HEK293 (cell line): ENCODE measurements around the gene SERPINC1.

Source experiments
- CTCF ChIA-PET: fragments of 350-600 bp; formaldehyde crosslinking; extraction: SDS; loops from one replicate; lab custom pipeline; 2021; ENCODE audit warnings: antibody characterized with exemption; lab: Yijun Ruan, JAX
- POLR2A ChIA-PET: fragments of 300-600 bp; formaldehyde crosslinking; extraction: SDS; loops from one replicate; lab custom pipeline; 2020; ENCODE audit warnings: antibody characterized with exemption, inconsistent platforms; lab: Yijun Ruan, JAX
- H3K27ac ChIP-seq: fragments of 200-500 bp; sonication (Bioruptor generic); 2 replicates; pipeline ENCODE4 v1.5.1; 2014; ENCODE audit warnings: low read depth, low read length, control low read depth, inconsistent platforms; ENCODE audit errors: extremely low read depth
- H3K36me3 ChIP-seq, 2 experiments: fragments of 200-500 bp in 1 of 2; sonication (Bioruptor generic) in 1 of 2; 1 replicate in 1 of 2; 2 replicates in 1 of 2; pipeline ENCODE4 v1.5.1; 2014 to 2017; ENCODE audit warnings: inconsistent platforms in 2 of 2, low read length in 2 of 2; ENCODE audit not compliant: control insufficient read depth in 2 of 2, insufficient read depth in 1 of 2
- H3K4me1 ChIP-seq: fragments of 200-500 bp; sonication (Bioruptor generic); 2 replicates; pipeline ENCODE4 v1.5.1; 2014; ENCODE audit warnings: mild to moderate bottlenecking, low read length, inconsistent platforms; ENCODE audit not compliant: control insufficient read depth, insufficient read depth
- H3K4me3 ChIP-seq: 2 replicates; pipeline ENCODE4 v1.5.1; 2011; ENCODE audit warnings: low read depth, mild to moderate bottlenecking, control low read depth, low read length, moderate library complexity
- H3K9me3 ChIP-seq: fragments of 200-500 bp; sonication (Bioruptor generic); 2 replicates; pipeline ENCODE4 v1.5.1; 2014; ENCODE audit warnings: low read depth, low read length, inconsistent platforms; ENCODE audit not compliant: control insufficient read depth, insufficient read depth
- BCL11A ChIP-seq: fragments of 450-650 bp; formaldehyde crosslinking; IDR thresholded peaks from 2 replicates; pipeline ENCODE4 v1.5.1; 2016; ENCODE audit warnings: low read depth, missing biosample characterization, missing genetic modification characterization
- BCL11B ChIP-seq: fragments of 450-650 bp; formaldehyde crosslinking; IDR thresholded peaks from 2 replicates; pipeline ENCODE4 v1.5.1; 2016; ENCODE audit warnings: low read depth, missing biosample characterization, missing genetic modification characterization
- GFI1B ChIP-seq: fragments of 450-650 bp; formaldehyde crosslinking; IDR thresholded peaks from 2 replicates; pipeline ENCODE4 v1.5.1; 2016; ENCODE audit warnings: missing biosample characterization, missing genetic modification characterization
- KLF8 ChIP-seq: fragments of 450-650 bp; formaldehyde crosslinking; IDR thresholded peaks from 2 replicates; pipeline ENCODE4 v1.5.1; 2016; ENCODE audit warnings: missing biosample characterization, missing genetic modification characterization
- TCF7L2 ChIP-seq: IDR thresholded peaks from 2 replicates; pipeline ENCODE4 v1.6.1; 2011; ENCODE audit warnings: low read depth, mild to moderate bottlenecking, inconsistent platforms, low read length, moderate library complexity, borderline replicate concordance
- ZNF157 ChIP-seq: fragments of 450-650 bp; formaldehyde crosslinking; IDR thresholded peaks from 2 replicates; pipeline ENCODE4 v1.5.1; 2016; ENCODE audit warnings: missing biosample characterization, missing genetic modification characterization
- ZNF202 ChIP-seq: fragments of 450-650 bp; formaldehyde crosslinking; IDR thresholded peaks from 2 replicates; pipeline ENCODE4 v1.5.1; 2016; ENCODE audit warnings: missing biosample characterization, missing genetic modification characterization, borderline replicate concordance
- ZNF211 ChIP-seq: fragments of 450-650 bp; formaldehyde crosslinking; IDR thresholded peaks from 2 replicates; pipeline ENCODE4 v1.5.1; 2016; ENCODE audit warnings: low read depth, missing biosample characterization, missing genetic modification characterization
- ZNF214 ChIP-seq: fragments of 450-650 bp; formaldehyde crosslinking; IDR thresholded peaks from 2 replicates; pipeline ENCODE4 v1.5.1; 2017; ENCODE audit warnings: missing biosample characterization, mild to moderate bottlenecking, missing genetic modification characterization, borderline replicate concordance
- ZNF292 ChIP-seq: fragments of 450-650 bp; formaldehyde crosslinking; IDR thresholded peaks from 2 replicates; pipeline ENCODE4 v1.5.1; 2016; ENCODE audit warnings: low read depth, missing biosample characterization, missing genetic modification characterization, borderline replicate concordance
- ZNF311 ChIP-seq: fragments of 450-650 bp; formaldehyde crosslinking; IDR thresholded peaks from 2 replicates; pipeline ENCODE4 v1.5.1; 2017; ENCODE audit warnings: missing biosample characterization, missing genetic modification characterization, borderline replicate concordance
- ZNF394 ChIP-seq: fragments of 450-650 bp; formaldehyde crosslinking; IDR thresholded peaks from 2 replicates; pipeline ENCODE4 v1.5.1; 2016; ENCODE audit warnings: missing biosample characterization, missing genetic modification characterization, mild to moderate bottlenecking, moderate library complexity, borderline replicate concordance
- ZNF404 ChIP-seq: fragments of 450-650 bp; formaldehyde crosslinking; IDR thresholded peaks from 2 replicates; pipeline ENCODE4 v1.5.1; 2017; ENCODE audit warnings: missing biosample characterization, missing genetic modification characterization
- ZNF48 ChIP-seq: fragments of 450-650 bp; formaldehyde crosslinking; IDR thresholded peaks from 2 replicates; pipeline ENCODE4 v1.5.1; 2016; ENCODE audit warnings: missing biosample characterization, missing genetic modification characterization
- ZNF501 ChIP-seq: fragments of 450-650 bp; formaldehyde crosslinking; IDR thresholded peaks from 2 replicates; pipeline ENCODE4 v1.5.1; 2016; ENCODE audit warnings: missing biosample characterization, missing genetic modification characterization
- ZNF521 ChIP-seq: fragments of 450-650 bp; formaldehyde crosslinking; IDR thresholded peaks from 2 replicates; pipeline ENCODE4 v1.5.1; 2017; ENCODE audit warnings: missing biosample characterization, mild to moderate bottlenecking, missing genetic modification characterization
- ZNF548 ChIP-seq: fragments of 450-650 bp; formaldehyde crosslinking; IDR thresholded peaks from 2 replicates; pipeline ENCODE4 v1.5.1; 2016; ENCODE audit warnings: missing biosample characterization, missing genetic modification characterization
- ZNF561 ChIP-seq: fragments of 450-650 bp; IDR thresholded peaks from 2 replicates; pipeline ENCODE4 v1.5.1; 2018; ENCODE audit warnings: missing biosample characterization, missing genetic modification characterization, borderline replicate concordance
- ZNF596 ChIP-seq: fragments of 450-650 bp; IDR thresholded peaks from 2 replicates; pipeline ENCODE4 v1.5.0; 2018; ENCODE audit warnings: missing biosample characterization, mild to moderate bottlenecking, missing genetic modification characterization, moderate library complexity
- ZNF658 ChIP-seq: fragments of 450-650 bp; formaldehyde crosslinking; IDR thresholded peaks from 2 replicates; pipeline ENCODE4; 2016; ENCODE audit warnings: missing biosample characterization, missing genetic modification characterization
- ZNF660 ChIP-seq: fragments of 450-650 bp; IDR thresholded peaks from 2 replicates; pipeline ENCODE4 v1.5.1; 2018; ENCODE audit warnings: missing biosample characterization, mild to moderate bottlenecking, missing genetic modification characterization
- ZNF704 ChIP-seq: fragments of 450-650 bp; formaldehyde crosslinking; IDR thresholded peaks from 2 replicates; pipeline ENCODE4 v1.5.1; 2016; ENCODE audit warnings: missing biosample characterization, missing genetic modification characterization
- ZNF747 ChIP-seq: fragments of 450-650 bp; formaldehyde crosslinking; IDR thresholded peaks from 2 replicates; pipeline ENCODE4 v1.5.1; 2016; ENCODE audit warnings: missing biosample characterization, missing genetic modification characterization
- ZNF792 ChIP-seq: fragments of 450-650 bp; formaldehyde crosslinking; IDR thresholded peaks from 2 replicates; pipeline ENCODE4 v1.5.1; 2016; ENCODE audit warnings: missing biosample characterization, missing genetic modification characterization
- ZNF830 ChIP-seq: fragments of 450-650 bp; IDR thresholded peaks from 2 replicates; pipeline ENCODE4 v1.5.0; 2018; ENCODE audit warnings: missing biosample characterization, missing genetic modification characterization, low read depth, mild to moderate bottlenecking, moderate library complexity
- TF ChIP-seq, protein P1 (sequence below): fragments of 450-650 bp; formaldehyde crosslinking; IDR thresholded peaks from 2 replicates; pipeline ENCODE4 v1.5.1; 2016; ENCODE audit warnings: missing biosample characterization, missing genetic modification characterization
- TF ChIP-seq, protein P2 (sequence below): fragments of 450-650 bp; formaldehyde crosslinking; IDR thresholded peaks from 2 replicates; pipeline ENCODE4 v1.5.1; 2017; ENCODE audit warnings: missing biosample characterization, missing genetic modification characterization

The SERPINC1 gene

DNA sequence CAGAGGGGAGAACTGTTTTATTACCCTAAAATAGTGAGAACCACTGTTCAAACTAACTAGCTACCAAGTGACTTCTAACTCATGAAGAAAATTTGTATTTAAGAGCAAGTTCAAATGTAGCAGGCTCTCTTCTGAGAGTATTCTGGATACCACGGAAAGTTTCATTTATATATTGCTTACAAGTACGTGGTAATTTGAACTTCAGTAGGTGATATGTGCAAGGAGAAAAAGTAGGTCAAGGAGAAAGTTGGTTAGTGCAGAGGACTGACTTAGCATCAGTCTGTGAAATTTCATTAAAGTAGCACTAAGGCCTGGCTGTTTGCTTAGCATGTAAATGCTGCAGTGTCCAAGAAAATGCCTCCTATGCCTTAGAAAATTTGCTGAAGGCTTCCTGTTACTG, 16.7 kb downstream of the SERPINC1 start:
- CTCF ChIA-PET: no interaction called here
- no peaks in the 10 kb centered on the region for H3K9me3 ChIP-seq
- POLR2A ChIA-PET: no interaction called here
- no peak overlapping the region for H3K27ac ChIP-seq
- no peak overlapping the region for H3K4me3 ChIP-seq
- TF ChIP-seq ZNF658 (tag by site-specific recombination) (no peak), TCF7L2 (no peak), ZNF404 (no peak)
- no peaks in the 10 kb centered on the region for H3K4me1 ChIP-seq
- no peaks in the 10 kb centered on the region for H3K36me3 ChIP-seq

- ChIA-PET POLR2A (no interaction called here), CTCF (interaction anchor here (0.7 kb wide), 1 partner anchor 84 kb away, joined by 4 read pairs; no protein-coding TSS in a partner anchor)
- no peaks in the 10 kb centered on the region for H3K4me1 ChIP-seq
- H3K36me3 ChIP-seq: peaks cover 0 to 2% of the 10 kb centered on the region in 2 experiments; a peak in 1 of 3 replicates
- no peaks in the 10 kb centered on the region for H3K9me3 ChIP-seq
- no peak overlapping the region for H3K27ac ChIP-seq
- H3K4me3 ChIP-seq: no peak overlapping the region
- TF ChIP-seq ZNF596 (no peak), ZNF292 (tag by site-specific recombination) (no peak), ZNF704 (tag by site-specific recombination) (no peak), ZNF747 (tag by site-specific recombination) (no peak), ZNF830 (tag by site-specific recombination) (no peak), ZNF501 (tag by site-specific recombination) (no peak), ZNF394 (no peak), ZNF561 (tag by site-specific recombination) (no peak)
- TF ChIP-seq, protein P1, sequence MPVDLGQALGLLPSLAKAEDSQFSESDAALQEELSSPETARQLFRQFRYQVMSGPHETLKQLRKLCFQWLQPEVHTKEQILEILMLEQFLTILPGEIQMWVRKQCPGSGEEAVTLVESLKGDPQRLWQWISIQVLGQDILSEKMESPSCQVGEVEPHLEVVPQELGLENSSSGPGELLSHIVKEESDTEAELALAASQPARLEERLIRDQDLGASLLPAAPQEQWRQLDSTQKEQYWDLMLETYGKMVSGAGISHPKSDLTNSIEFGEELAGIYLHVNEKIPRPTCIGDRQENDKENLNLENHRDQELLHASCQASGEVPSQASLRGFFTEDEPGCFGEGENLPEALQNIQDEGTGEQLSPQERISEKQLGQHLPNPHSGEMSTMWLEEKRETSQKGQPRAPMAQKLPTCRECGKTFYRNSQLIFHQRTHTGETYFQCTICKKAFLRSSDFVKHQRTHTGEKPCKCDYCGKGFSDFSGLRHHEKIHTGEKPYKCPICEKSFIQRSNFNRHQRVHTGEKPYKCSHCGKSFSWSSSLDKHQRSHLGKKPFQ (tag by site-specific recombination): no peak
These were observed 22.9 kb downstream of the SERPINC1 start for GRCh38 chr1:173894189-173894588.

DNA sequence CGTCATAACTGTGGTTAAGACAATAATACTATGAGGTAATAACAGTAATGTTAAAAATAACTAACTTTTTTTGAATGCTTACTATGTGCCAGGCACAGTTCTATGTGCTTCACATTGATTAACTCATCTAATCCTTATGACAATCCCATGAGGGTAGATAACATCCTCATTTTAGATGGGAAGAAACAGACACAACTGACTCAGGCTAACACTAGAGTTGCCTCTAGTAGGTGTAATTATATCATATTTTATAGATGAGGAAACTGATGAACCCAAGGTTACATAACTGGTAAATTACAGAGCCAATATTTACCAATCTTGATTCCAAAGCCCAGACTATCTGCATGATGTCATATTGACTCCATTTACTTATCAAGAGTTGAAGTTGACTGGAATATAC, 23.5 kb downstream of the SERPINC1 start:
- Histone ChIP-seq H3K4me3 (no peak overlapping the region), H3K36me3 (peaks cover 0 to 3% of the 10 kb centered on the region in 2 experiments; a peak in 1 of 3 replicates), H3K4me1 (no peaks in the 10 kb centered on the region), H3K27ac (no peak overlapping the region), H3K9me3 (no peaks in the 10 kb centered on the region)
- no peak for TF ChIP-seq ZNF214
- TF ChIP-seq GFI1B (tag by site-specific recombination): no peak
- TF ChIP-seq ZNF548 (tag by site-specific recombination): no peak
- ChIA-PET POLR2A (no interaction called here), CTCF (no interaction called here)

DNA sequence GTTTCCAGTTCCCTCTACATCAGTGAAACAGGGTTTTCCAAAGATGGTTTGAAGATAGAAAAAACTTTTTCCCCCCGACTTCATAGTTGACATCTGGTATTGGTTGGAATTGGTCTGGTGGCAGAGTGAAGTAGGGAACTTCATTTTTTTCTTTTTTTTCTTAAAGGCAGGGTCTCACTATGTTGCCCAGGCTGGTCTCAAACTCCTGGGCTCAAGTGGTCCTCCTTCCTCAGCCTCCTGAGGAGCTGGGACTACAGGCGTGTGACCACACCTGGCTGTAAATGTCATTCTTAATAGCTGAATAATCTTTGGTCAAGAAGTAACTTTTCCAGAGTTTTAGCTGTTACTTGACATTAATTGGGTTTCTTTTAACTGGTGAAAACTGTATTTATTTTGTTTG, 27.2 kb downstream of the SERPINC1 start:
- Histone ChIP-seq H3K27ac (no peak overlapping the region), H3K36me3 (peaks cover 0 to 27% of the 10 kb centered on the region in 2 experiments; a peak in 2 of 3 replicates), H3K4me3 (no peak overlapping the region), H3K4me1 (no peaks in the 10 kb centered on the region), H3K9me3 (no peaks in the 10 kb centered on the region)
- ChIA-PET CTCF (no interaction called here), POLR2A (no interaction called here)
- no peak for TF ChIP-seq BCL11A (tag by site-specific recombination)
- no peak for TF ChIP-seq ZNF548 (tag by site-specific recombination)
- TF ChIP-seq ZNF521 (tag by site-specific recombination): no peak
- no peak for TF ChIP-seq ZNF660 (tag by site-specific recombination)
- no peak for TF ChIP-seq ZNF792 (tag by site-specific recombination)
- TF ChIP-seq ZNF202 (tag by site-specific recombination): no peak
- no peak for TF ChIP-seq ZNF211 (tag by site-specific recombination)
- TF ChIP-seq BCL11B (tag by site-specific recombination): no peak
- no peak for TF ChIP-seq ZNF157 (tag by site-specific recombination)
- TF ChIP-seq ZNF214: no peak
- TF ChIP-seq ZNF48 (tag by site-specific recombination): no peak
- TF ChIP-seq ZNF404: no peak
- no peak for TF ChIP-seq ZNF394
- TF ChIP-seq, protein P2, sequence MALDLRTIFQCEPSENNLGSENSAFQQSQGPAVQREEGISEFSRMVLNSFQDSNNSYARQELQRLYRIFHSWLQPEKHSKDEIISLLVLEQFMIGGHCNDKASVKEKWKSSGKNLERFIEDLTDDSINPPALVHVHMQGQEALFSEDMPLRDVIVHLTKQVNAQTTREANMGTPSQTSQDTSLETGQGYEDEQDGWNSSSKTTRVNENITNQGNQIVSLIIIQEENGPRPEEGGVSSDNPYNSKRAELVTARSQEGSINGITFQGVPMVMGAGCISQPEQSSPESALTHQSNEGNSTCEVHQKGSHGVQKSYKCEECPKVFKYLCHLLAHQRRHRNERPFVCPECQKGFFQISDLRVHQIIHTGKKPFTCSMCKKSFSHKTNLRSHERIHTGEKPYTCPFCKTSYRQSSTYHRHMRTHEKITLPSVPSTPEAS: no peak
- no peak for TF ChIP-seq KLF8
- no peak for TF ChIP-seq ZNF311 (tag by site-specific recombination)
